ENCODE measurements around the gene CTNNBIP1. TPM values are rescaled to one million over a fixed set of nuclear protein-coding genes. Genes with fewer than 3 reads are reported as not detected.
A peak's percentile ranks its signal among the peaks of the same experiment; 100 is the strongest.

Gene CTNNBIP1
- total RNA-seq, 3 donors from 2014 or later (not counting 1 experiment from before 2014, with no cell fraction given): 26.4 to 31.0 (median 29.8) TPM

GRCh38 chr1:9815150-9815549 lies 94.9 kb downstream of the CTNNBIP1 start:
- no peak for TF ChIP-seq CTCF (IDR thresholded peaks at IDR 0.05)
- no peak overlapping the region for H3K27ac ChIP-seq (ENCODE audit: low read length)
- WGBS (ENCODE audit: insufficient coverage): 95% methylated on average over 1 of the region's 2 CpGs
- H3K36me3 Mint-ChIP-seq: no peaks in the 10 kb centered on the region
- peaks cover 11 to 12% of the 10 kb centered on the region in 2 donors for H3K4me1 Mint-ChIP-seq
- no peaks in the 10 kb centered on the region for H3K36me3 ChIP-seq (ENCODE audit: control insufficient read depth, insufficient read depth, low read length)
- H3K9me3 Mint-ChIP-seq: no peaks in the 10 kb centered on the region
- H3K27ac Mint-ChIP-seq: no peak overlapping the region
- H3K27me3 ChIP-seq (ENCODE audit: control insufficient read depth, insufficient read depth, low read length): no peaks in the 10 kb centered on the region
- H3K27me3 Mint-ChIP-seq (ENCODE audit: low read depth in 2 of 2): no peaks in the 10 kb centered on the region
- H3K4me1 ChIP-seq (ENCODE audit: control insufficient read depth, insufficient read depth, low read length): no peaks in the 10 kb centered on the region
- no peaks in the 10 kb centered on the region for H3K9me3 ChIP-seq (ENCODE audit: control insufficient read depth, insufficient read depth, low read length)
- no peak for DNase-seq
- H3K4me3 ChIP-seq (ENCODE audit: low read length): no peak overlapping the region
- intact Hi-C loops (cut with micrococcal nuclease): no loop called here
- H3K4me3 Mint-ChIP-seq: no peak overlapping the region
- ATAC-seq: no peak

- H3K4me1 Mint-ChIP-seq: peaks cover 15% of the 10 kb centered on the region in 2 donors
Measured at GRCh38 chr1:9814619-9815018, 95.5 kb downstream of the CTNNBIP1 start.

GRCh38 chr1:9811239-9811966 lies 98.7 kb downstream of the CTNNBIP1 start:
- DNase-seq (no peak), ATAC-seq (no peak)
- Mint-ChIP-seq H3K9me3 (no peaks in the 10 kb centered on the region), H3K4me3 (no peak overlapping the region), H3K27ac (no peak overlapping the region), H3K36me3 (no peaks in the 10 kb centered on the region), H3K27me3 (ENCODE audit: low read depth in 2 of 2) (no peaks in the 10 kb centered on the region), H3K4me1 (peaks cover 35 to 36% of the 10 kb centered on the region in 2 donors)
- Histone ChIP-seq H3K36me3 (ENCODE audit: control insufficient read depth, insufficient read depth, low read length) (no peaks in the 10 kb centered on the region), H3K27me3 (ENCODE audit: control insufficient read depth, insufficient read depth, low read length) (no peaks in the 10 kb centered on the region), H3K9me3 (ENCODE audit: control insufficient read depth, insufficient read depth, low read length) (no peaks in the 10 kb centered on the region), H3K4me1 (ENCODE audit: control insufficient read depth, insufficient read depth, low read length) (peaks cover 13% of the 10 kb centered on the region), H3K27ac (ENCODE audit: low read length) (no peak overlapping the region), H3K4me3 (ENCODE audit: low read length) (no peak overlapping the region)
- 97% methylated on average over 3 of the region's 6 CpGs for WGBS (ENCODE audit: insufficient coverage)
- intact Hi-C loops (cut with micrococcal nuclease): no loop called here
- TF ChIP-seq CTCF (IDR thresholded peaks at IDR 0.05): no peak

More at GRCh38 chr1:9814619-9815018, 95.5 kb downstream of the CTNNBIP1 start:
- no peak for DNase-seq
- no peak overlapping the region for H3K27ac Mint-ChIP-seq
- no peaks in the 10 kb centered on the region for H3K36me3 Mint-ChIP-seq
- no peak for ATAC-seq
- Histone ChIP-seq H3K36me3 (ENCODE audit: control insufficient read depth, insufficient read depth, low read length) (no peaks in the 10 kb centered on the region), H3K4me1 (ENCODE audit: control insufficient read depth, insufficient read depth, low read length) (peaks cover 1% of the 10 kb centered on the region), H3K27me3 (ENCODE audit: control insufficient read depth, insufficient read depth, low read length) (no peaks in the 10 kb centered on the region), H3K27ac (ENCODE audit: low read length) (no peak overlapping the region), H3K9me3 (ENCODE audit: control insufficient read depth, insufficient read depth, low read length) (no peaks in the 10 kb centered on the region), H3K4me3 (ENCODE audit: low read length) (no peak overlapping the region)
- H3K27me3 Mint-ChIP-seq (ENCODE audit: low read depth in 2 of 2): no peaks in the 10 kb centered on the region
- no peaks in the 10 kb centered on the region for H3K9me3 Mint-ChIP-seq
- 97% methylated on average over 6 of the region's 6 CpGs for WGBS (ENCODE audit: insufficient coverage)
- H3K4me3 Mint-ChIP-seq: no peak overlapping the region
- TF ChIP-seq CTCF (IDR thresholded peaks at IDR 0.05): no peak
- intact Hi-C loops (cut with micrococcal nuclease): no loop called here

- Histone ChIP-seq H3K9me3 (ENCODE audit: control insufficient read depth, insufficient read depth, low read length) (no peaks in the 10 kb centered on the region), H3K4me3 (ENCODE audit: low read length) (no peak overlapping the region), H3K27me3 (ENCODE audit: control insufficient read depth, insufficient read depth, low read length) (no peaks in the 10 kb centered on the region), H3K4me1 (ENCODE audit: control insufficient read depth, insufficient read depth, low read length) (peaks cover 13% of the 10 kb centered on the region), H3K27ac (ENCODE audit: low read length) (no peak overlapping the region), H3K36me3 (ENCODE audit: control insufficient read depth, insufficient read depth, low read length) (no peaks in the 10 kb centered on the region)
- Mint-ChIP-seq H3K4me3 (no peak overlapping the region), H3K4me1 (peaks cover 29 to 30% of the 10 kb centered on the region in 2 donors), H3K9me3 (no peaks in the 10 kb centered on the region), H3K27me3 (ENCODE audit: low read depth in 2 of 2) (no peaks in the 10 kb centered on the region), H3K36me3 (no peaks in the 10 kb centered on the region), H3K27ac (peak overlapping the region; percentile 67 to 74)
- 68% methylated on average over 8 of the region's 8 CpGs for WGBS (ENCODE audit: insufficient coverage)
- no peak for TF ChIP-seq CTCF (IDR thresholded peaks at IDR 0.05)
- ATAC-seq: peak in 1 of 3 donors; percentile 63
- no peak for DNase-seq
- intact Hi-C loops (cut with micrococcal nuclease): no loop called here
Measured at GRCh38 chr1:9809100-9809510, 101.0 kb downstream of the CTNNBIP1 start.
